CD4-positive, alpha-beta T cell treated with Interleukin-17A for 1 hour (primary cell): ENCODE measurements around the gene KRTDAP.
A peak's percentile ranks its signal among the peaks of the same experiment; 100 is the strongest.

Experiments
- DNase-seq: peaks from one replicate; pipeline ENCODE4 v3.0.0-alpha.2; 2020

KRTDAP gene

GRCh38 chr19:35449359-35450043, 40.8 kb downstream of the KRTDAP start:
- DNase-seq: no peak

- DNase-seq: no peak
These were observed 42.4 kb downstream of the KRTDAP start, which contains the start of gene FFAR2 for GRCh38 chr19:35447606-35448469. Gene FFAR2, plus strand, starts transcription at chr19:35448257. Its CDS starts 1,458 bp downstream, at chr19:35449715.

GRCh38 chr19:35445826-35446593, 44.3 kb downstream of the KRTDAP start:
- DNase-seq: peak; percentile 66

- no peak for DNase-seq
These were observed 45.5 kb downstream of the KRTDAP start for GRCh38 chr19:35444735-35445134.

- no peak for DNase-seq
These were observed 48.2 kb downstream of the KRTDAP start for GRCh38 chr19:35442091-35442490.

- no peak for DNase-seq
These were observed 50.3 kb downstream of the KRTDAP start for GRCh38 chr19:35439921-35440320.

GRCh38 chr19:35438527-35438926, 51.7 kb downstream of the KRTDAP start:
- no peak for DNase-seq

GRCh38 chr19:35438096-35438495, 52.2 kb downstream of the KRTDAP start:
- DNase-seq: no peak

GRCh38 chr19:35437406-35437951, 52.8 kb downstream of the KRTDAP start:
- no peak for DNase-seq
